ENCODE data around the gene DEFB132. TPM values are rescaled to one million over a fixed set of nuclear protein-coding genes. Genes with fewer than 3 reads are reported as not detected.
"Not testable (repeated sequence)": the region's sequence is repeated elsewhere in the genome, so short reads cannot be mapped to it uniquely, and the experiment has no call there.

The DEFB132 gene
- total RNA-seq = not detected
- long read RNA-seq = 0 reads

DNA sequence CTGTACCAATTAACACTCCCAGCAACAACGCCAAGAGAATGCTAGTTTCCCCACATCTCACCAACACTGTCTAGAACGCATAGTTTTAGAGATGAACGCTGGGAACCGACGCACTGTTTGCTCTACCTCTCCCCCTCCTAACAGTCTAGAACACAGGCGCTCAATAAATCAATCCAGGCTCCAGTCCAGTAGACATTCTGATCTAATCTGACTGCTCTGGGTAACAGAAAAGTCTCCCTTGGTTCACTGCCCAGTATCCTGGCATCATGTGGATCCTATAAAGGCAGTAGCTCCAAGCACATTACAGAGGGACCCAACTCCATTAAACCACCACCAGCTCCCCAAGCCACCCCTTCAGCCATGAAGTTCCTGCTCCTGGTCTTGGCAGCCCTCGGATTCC is at the start of gene DEFB132:
DEFB132 (plus strand) TSS at position 306 of the 400 bp plus-strand sequence; CDS start at position 361, 55 bp downstream.
- intact Hi-C loops (cut with DNase I) = no loop called here
- no peak for DNase-seq (ENCODE audit: low spot score)

- intact Hi-C loops (cut with DNase I) = no loop called here
These were observed 48.5 kb upstream of the DEFB132 start for GRCh38 chr20:208942-209566.

GRCh38 chr20:210809-211502 is 46.6 kb upstream of the DEFB132 start:
- no peak for DNase-seq (ENCODE audit: low spot score)
- intact Hi-C loops (cut with DNase I) = loop anchor here (5.0 kb wide), 1 partner anchor 56 kb away; no protein-coding TSS in a partner anchor

More at GRCh38 chr20:208942-209566, 48.5 kb upstream of the DEFB132 start:
- no peak for DNase-seq (ENCODE audit: low spot score)

DNA sequence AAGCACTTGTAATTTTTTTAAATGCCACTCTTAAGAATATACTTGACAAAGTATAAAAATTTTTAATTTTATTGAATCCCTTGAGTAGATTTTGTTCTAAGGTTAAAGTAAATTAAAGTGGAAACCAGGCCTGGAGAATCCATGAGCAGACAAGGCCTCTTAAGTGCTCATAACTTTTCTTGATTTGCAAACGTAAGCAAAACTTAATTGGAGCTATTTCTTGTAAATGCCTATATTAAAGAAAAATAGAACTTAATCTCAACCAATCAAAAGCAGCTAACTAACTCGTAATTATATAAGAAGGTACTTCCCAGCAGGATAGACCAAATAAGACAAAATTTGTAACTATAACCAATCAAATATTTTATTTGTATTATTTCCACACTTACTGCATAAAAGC is 43.1 kb upstream of the DEFB132 start:
- intact Hi-C loops (cut with DNase I) = loop anchor here (5.0 kb wide), 1 partner anchor 53 kb away; no protein-coding TSS in a partner anchor
- DNase-seq (ENCODE audit: low spot score) = no peak

DNA sequence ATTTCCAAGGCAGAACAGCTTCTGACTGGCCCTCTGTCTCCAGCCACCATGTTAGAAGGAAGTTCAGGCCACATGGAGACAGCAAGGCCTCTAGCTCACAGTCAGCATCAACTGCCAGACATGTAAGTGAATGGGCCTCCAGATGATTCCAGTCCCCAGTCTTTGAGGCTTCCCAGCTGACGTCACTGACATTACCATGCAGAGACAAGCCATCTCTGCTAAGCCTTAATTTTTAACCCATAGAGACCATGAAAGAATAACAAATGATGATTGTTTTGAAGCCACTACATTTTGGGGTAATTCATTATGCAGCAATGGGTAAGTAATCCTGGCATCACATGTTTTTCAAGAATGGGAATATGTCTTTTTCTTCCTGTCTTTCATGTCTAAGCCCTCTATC is 41.7 kb upstream of the DEFB132 start:
- DNase-seq (ENCODE audit: low spot score) = no peak
- intact Hi-C loops (cut with DNase I) = no loop called here

DNA sequence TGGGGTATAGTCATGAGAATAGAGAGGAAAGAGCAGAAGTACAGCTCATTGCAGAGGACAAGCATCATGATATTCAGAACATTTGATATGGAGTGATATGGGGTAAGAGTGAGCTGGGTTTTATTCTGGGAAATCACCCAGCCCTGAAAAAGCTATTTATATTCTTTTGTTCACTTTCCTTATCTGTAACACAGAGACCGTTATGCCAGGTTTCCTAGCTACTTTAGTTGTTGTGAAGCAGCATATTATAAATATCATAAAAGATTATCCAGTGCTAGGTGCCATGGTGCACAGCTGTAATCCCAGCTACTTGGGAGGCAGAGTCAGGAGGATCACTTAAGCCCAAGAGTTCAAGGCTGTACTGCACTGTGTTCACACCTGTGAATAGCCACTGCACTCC is 40.3 kb upstream of the DEFB132 start:
- DNase-seq (ENCODE audit: low spot score) = no peak
- intact Hi-C loops (cut with DNase I) = no loop called here

DNA sequence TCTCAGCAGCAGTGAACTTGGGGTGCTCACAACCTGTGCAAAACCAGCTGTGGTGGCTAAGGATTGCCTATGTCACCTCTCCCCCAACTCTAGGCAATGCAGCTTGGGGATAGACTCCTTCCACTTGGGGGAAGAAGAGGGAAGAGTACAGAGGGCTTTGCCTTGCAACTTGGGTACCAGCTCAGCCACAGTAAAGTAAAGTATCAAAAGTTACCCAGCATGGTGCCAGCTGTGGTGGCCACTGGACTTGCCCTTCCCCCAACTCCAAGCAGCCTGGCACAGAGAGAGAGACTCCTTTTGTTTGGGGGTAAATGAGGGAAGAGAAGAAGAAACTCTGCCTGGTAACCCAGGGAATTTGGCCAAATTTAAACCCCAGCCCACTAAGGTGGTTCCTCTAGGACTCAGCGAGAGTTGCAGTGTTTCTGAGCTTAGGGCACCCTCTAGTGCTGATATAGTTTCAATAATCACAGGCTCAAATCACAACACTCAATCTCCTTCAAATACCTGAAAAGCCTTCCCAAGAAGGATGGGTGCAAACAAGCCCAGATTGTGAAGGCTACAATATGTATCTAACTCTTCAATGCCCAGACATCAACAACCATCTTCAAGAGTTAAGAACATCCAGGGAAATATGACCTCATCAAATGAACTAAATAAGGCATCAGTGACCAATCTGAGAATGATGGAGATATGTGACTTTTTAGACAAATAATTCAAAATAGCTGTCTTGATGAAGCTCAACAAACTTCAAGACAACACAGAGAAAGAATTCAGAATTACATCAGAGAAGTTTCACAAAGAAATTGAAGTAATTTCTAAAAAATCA is 38.0 kb upstream of the DEFB132 start:
- DNase-seq (ENCODE audit: low spot score) = no peak
- intact Hi-C loops (cut with DNase I) = no loop called here

DNA sequence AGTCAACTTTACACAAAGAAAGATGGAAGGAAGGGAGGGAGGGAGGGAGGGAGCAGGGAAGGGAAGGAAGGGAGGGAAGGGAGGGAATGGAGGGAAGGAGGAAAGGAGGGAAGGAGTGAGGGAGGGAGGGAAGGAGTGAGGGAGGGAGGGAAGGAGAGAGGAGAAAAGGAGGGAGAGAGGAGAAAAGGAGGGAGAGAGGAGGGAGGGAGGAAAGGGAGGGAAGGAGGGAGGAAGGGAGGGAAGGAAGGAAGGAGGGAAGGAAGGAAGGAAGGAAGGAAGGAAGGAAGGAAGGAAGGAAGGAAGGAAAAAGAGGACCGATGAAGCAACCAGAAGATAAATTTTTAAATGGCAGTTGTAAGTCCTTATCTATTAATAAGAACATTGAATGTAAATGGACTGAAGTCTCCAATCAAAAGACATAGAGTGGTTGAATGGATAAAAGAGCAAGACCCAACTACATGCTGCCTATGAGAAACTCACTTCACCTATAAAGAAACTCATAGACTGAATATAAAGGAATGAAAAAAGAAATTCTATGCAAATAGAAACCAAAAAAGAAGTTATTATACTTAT is 36.2 kb upstream of the DEFB132 start:
- no peak for DNase-seq (ENCODE audit: low spot score)
- intact Hi-C loops (cut with DNase I) = no loop called here

DNA sequence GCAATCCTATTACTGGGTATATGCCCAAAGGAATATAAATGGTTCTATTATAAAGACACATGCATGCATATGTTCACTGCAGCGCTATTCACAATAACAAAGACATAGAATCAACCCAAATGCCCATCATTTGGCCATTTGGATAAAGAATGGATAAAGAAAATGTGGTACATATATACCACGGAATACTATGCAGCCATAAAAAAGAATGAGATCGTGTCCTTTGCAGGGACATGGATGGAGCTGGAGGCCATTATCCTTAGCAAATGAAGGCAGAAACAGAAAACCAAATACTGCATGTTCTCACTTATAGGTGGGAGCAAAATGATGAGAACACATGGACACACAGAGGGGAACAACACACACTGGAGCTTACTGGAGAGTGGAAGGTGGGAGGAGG is 31.6 kb upstream of the DEFB132 start:
- intact Hi-C loops (cut with DNase I); DNase-seq (ENCODE audit: low spot score): not testable (repeated sequence)

DNA sequence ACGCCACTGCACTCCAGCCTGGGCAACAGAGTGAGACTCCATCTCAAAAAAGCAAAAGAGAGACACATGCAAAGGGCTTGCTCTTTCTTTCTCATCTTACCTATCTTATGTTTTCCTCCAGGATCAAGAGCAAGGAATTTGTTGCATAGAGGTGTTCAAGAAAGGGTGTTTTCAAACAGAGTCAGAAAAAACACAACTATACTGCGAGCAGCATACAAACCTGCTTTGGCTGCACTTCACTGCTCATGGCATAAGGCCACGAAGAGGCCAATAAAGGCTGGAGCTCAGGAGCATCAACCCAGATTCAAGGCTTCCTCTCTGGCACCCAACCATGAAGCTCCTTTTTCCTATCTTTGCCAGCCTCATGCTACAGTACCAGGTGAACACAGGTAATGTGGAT is 30.6 kb upstream of the DEFB132 start, which contains the start of gene DEFB129:
DEFB129 (plus strand) TSS at position 301 of the 400 bp plus-strand sequence; CDS start at position 332, 31 bp downstream.
- no peak for DNase-seq (ENCODE audit: low spot score)
- intact Hi-C loops (cut with DNase I) = no loop called here

DNA sequence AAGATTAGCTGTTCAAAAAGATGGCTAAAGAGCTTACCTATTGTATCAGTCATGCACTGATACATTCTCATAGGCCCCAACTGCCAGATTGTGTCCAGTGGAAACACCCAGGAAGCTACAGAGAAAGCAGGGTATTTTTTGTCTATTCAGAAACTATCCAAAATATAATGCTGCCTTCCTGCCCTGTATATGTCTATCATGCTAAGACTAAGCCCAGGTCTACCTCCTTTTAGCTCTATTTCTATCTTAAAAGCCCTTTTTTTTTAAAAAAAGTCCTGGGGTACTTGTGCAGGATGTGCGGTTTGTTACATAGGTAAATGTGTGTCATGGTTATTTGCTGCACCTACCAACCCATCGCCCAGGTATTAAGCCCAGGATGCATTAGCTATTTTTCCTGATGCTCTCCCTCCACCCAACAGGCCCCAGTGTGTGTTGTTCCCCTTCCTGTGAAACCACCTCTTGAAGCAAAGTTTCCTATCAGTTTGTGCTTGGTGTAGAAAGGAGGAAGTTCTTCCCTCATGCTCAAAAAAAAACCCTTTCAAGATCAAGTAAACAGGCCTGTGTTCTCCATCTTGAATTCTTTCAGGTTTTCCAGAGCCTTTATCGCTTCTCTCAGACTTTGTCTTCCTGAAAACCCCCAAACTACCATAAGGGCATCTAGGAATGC is 30.0 kb upstream of the DEFB132 start:
- intact Hi-C loops (cut with DNase I) = no loop called here

DNA sequence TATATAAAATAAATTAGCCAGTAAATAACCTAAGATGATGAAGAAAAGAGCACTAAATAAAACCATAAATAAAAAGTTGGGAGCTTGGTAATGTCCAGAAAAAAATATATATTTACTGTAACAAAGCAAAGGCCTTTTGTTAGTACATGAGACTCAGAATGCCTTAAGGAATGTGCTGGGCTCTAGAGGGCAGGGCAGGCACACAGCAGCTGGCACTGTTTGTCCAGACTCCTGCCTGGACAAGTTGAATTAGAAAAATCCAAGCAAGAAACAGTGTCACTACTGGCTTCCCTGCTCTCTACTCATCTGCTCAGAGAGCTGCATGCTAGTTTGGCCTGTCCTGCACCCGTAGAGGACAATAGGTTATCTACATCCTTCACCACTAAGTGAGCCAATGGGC is 21.6 kb upstream of the DEFB132 start:
- intact Hi-C loops (cut with DNase I) = no loop called here
- no peak for DNase-seq (ENCODE audit: low spot score)

More for the DNA sequence above, 30.0 kb upstream of the DEFB132 start:
- DNase-seq (ENCODE audit: low spot score) = no peak

DNA sequence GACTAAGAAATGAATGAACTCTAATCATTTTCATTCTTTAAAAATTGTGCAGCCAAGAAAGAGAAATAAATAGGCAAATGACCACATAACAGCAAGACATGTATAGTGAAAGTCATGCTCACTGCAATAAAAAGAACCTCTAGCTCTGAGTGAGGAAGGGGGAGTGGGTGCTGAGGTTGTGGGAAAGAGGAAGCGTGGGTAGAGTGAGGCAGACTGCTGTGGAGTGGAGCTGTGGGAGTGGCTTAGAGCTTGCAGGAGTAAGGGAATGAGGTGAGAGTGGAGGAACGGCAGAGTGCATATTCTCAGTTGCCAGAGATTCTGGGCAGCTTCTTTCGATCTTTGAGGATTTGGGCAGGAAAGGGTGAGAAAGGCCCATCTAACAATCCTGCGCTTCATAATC is 20.0 kb upstream of the DEFB132 start:
- intact Hi-C loops (cut with DNase I) = no loop called here
- DNase-seq (ENCODE audit: low spot score) = no peak

DNA sequence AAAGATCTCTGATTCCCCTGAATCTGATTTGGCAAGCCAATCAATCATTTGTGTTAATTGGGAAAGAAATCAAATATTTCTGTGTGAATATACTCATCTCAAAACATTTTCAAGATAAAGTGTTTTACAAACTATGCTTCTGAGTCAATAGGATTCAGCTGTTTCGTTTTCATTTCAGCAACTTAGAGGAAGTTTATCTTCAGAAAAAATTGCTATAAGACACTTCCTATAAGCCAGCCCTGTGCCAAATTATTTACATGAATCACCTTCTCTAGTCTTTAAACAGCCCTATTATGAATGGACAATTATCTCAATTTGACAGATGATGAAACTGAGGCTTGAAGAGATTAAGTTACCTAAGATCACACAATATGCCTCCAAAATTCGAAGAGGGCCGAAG is 19.6 kb upstream of the DEFB132 start:
- no peak for DNase-seq (ENCODE audit: low spot score)
- intact Hi-C loops (cut with DNase I) = no loop called here

DNA sequence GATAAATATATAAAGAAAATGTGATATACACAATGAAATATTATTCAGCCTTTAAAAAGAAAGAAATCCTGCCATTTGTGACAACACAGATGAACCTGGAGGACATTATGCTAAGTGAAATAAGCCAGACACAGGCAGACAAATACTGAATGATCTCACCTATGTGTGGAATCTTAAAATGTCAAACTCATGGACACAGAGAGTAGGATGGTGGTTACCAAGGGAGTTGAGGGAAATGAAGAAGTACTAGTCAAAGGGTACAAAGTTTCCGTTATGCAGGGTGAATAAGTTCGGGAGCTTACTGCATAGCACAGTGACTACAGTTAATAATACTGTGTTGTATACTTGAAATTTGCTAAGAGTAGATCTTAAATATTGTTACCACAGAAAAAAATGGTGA is 14.6 kb upstream of the DEFB132 start:
- intact Hi-C loops (cut with DNase I) = no loop called here
- no peak for DNase-seq (ENCODE audit: low spot score)

DNA sequence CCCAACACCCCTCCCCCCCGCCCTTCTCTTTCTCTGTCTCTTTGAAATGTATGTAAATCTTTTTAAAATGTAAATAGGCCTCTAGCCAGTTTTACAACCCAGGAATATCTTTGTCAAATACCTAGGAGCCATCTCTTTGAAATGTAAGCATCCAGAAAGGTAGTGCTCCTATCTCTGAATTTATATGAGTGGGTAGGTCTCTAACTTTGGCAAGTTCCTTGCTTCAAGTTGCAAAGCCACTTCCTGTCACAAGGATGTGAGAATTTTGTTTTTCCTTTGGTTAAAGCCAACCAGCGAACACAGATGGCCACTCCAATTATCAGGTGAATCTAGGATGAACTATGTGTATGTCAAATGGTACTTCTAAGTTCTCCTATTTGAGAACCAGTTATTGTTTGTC is 6.2 kb upstream of the DEFB132 start:
- intact Hi-C loops (cut with DNase I) = no loop called here
- no peak for DNase-seq (ENCODE audit: low spot score)

GRCh38 chr20:252801-253200 is 4.7 kb upstream of the DEFB132 start:
- DNase-seq (ENCODE audit: low spot score) = no peak

DNA sequence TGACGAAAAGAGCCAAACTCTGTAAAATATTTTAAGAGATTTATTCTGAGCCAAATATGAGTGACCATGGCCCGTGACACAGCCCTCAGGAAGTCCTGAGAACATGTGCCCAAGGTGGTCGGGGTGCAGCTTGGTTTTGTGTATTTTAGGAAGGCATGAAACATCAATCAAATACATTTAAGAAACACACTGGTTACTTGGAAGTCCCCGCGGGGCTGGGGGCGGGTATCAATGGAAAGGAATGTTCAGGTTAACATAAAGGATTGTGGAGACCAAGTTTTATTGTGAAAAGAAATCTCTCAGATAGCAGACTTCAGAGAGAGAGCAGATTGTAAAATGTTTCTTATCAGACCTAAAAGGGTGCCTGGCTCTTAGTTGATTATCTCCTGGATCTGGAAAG is 4.1 kb upstream of the DEFB132 start:
- DNase-seq (ENCODE audit: low spot score); intact Hi-C loops (cut with DNase I): not testable (repeated sequence)

More at GRCh38 chr20:252801-253200, 4.7 kb upstream of the DEFB132 start:
- intact Hi-C loops (cut with DNase I) = no loop called here

GRCh38 chr20:258269-258858 is 840 bp downstream of the DEFB132 start:
- intact Hi-C loops (cut with DNase I) = no loop called here
- no peak for DNase-seq (ENCODE audit: low spot score)

All from cardiac septum (tissue), 1 donor.